Measurements from ENCODE around the gene SYT9. TPM values are rescaled to one million over a fixed set of nuclear protein-coding genes. Genes with fewer than 3 reads are reported as not detected.

The SYT9 gene
- total RNA-seq, 4 donors from 2014 or later = 0.14 to 0.16 TPM; not detected in 2

GRCh38 chr11:7414973-7415817 lies 163.5 kb downstream of the SYT9 start:
- intact Hi-C loops (cut with DNase I; ENCODE audit: low total_unique reads) (no loop called here), in situ Hi-C loops (cut with MboI; ENCODE audit: low pct_ligation_motif_present in 1 of 4, low pct_unique_long_range_greater_than_20kb in 1 of 4, low sequenced_read_pairs in 3 of 4) (no loop called here)
- H3K27ac ChIP-seq = no peak overlapping the region
- no peak overlapping the region for H3K4me3 ChIP-seq
- H3K9me3 ChIP-seq = no peaks in the 10 kb centered on the region
- H3K27me3 ChIP-seq = no peaks in the 10 kb centered on the region
- peaks cover 0 to 6% (median 0%) of the 10 kb centered on the region in 4 donors for H3K4me1 ChIP-seq
- TF ChIP-seq CTCF (IDR thresholded peaks at IDR 0.05) (no peak), POLR2AphosphoS5 (IDR thresholded peaks at IDR 0.05) (no peak)
- 79 to 85% methylated on average over 9 to 14 of the region's 14 CpGs for WGBS, 2 donors (ENCODE audit: low coverage in 1 of 2)
- no peaks in the 10 kb centered on the region for H3K36me3 ChIP-seq
- DNase-seq = no peak

DNA sequence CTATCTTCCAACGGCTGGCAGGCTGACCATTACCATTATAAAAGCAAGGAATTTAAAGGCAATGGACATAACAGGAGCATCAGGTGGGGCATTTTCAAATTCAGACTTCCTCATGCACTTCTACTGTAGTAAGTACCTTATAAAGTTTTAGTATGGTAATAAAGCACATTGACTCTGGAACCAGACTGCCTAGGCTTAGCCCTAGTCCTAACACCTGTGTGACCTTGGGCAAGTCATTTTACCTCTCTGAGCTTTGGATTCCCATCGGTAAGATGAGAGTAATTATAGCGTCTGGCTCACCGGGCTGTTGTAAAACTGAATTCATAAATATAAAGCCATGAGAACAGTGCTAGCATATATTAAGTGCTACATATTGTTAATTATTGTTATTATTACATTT lies 164.4 kb downstream of the SYT9 start:
- TF ChIP-seq EP300 (IDR thresholded peaks at IDR 0.05; ENCODE audit: low read depth) (no peak), POLR2A (IDR thresholded peaks at IDR 0.05) (no peak), POLR2AphosphoS5 (IDR thresholded peaks at IDR 0.05) (no peak), CTCF (IDR thresholded peaks at IDR 0.05) (no peak)
- Histone ChIP-seq H3K27me3 (no peaks in the 10 kb centered on the region), H3K36me3 (no peaks in the 10 kb centered on the region), H3K27ac (no peak overlapping the region), H3K4me1 (peaks cover 0 to 6% (median 0%) of the 10 kb centered on the region in 4 donors), H3K9me3 (no peaks in the 10 kb centered on the region), H3K4me3 (no peak overlapping the region)
- intact Hi-C loops (cut with DNase I; ENCODE audit: low total_unique reads) (no loop called here), in situ Hi-C loops (cut with MboI; ENCODE audit: low pct_ligation_motif_present in 1 of 4, low pct_unique_long_range_greater_than_20kb in 1 of 4, low sequenced_read_pairs in 3 of 4) (no loop called here)
- peak; percentile 14 for DNase-seq
- WGBS, 2 donors (ENCODE audit: low coverage in 1 of 2) = 44 to 52% methylated on average over 4 of the region's 4 CpGs

GRCh38 chr11:7417328-7417727 lies 165.6 kb downstream of the SYT9 start:
- no peak for DNase-seq
- no peak for TF ChIP-seq EP300 (IDR thresholded peaks at IDR 0.05; ENCODE audit: low read depth)
- TF ChIP-seq CTCF (IDR thresholded peaks at IDR 0.05) = no peak
- TF ChIP-seq POLR2AphosphoS5 (IDR thresholded peaks at IDR 0.05) = no peak
- TF ChIP-seq POLR2A (IDR thresholded peaks at IDR 0.05) = no peak
- intact Hi-C loops (cut with DNase I; ENCODE audit: low total_unique reads) = no loop called here

DNA sequence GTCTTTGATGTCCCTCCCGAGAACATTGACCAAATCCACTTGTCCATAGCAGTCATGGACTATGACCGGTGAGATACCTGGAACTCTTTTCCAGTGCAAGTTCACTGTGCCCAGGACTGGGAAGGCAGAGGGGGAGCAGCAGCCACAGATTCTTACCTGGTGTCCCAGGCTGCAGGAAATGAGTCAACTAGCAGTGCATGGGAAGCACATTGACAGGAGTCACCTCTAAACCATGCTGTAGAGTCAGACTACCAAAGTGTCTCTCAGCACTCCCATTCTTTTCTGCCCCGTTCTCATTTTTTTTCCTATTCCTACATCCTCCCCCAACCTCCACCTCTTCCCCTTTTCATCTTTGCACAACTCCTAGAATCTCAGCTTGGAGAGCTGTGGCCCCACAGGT lies 166.4 kb downstream of the SYT9 start:
- Histone ChIP-seq H3K9me3 (no peaks in the 10 kb centered on the region), H3K36me3 (no peaks in the 10 kb centered on the region), H3K27ac (no peak overlapping the region), H3K27me3 (no peaks in the 10 kb centered on the region), H3K4me3 (no peak overlapping the region), H3K4me1 (peaks cover 0 to 6% (median 0%) of the 10 kb centered on the region in 4 donors)
- intact Hi-C loops (cut with DNase I; ENCODE audit: low total_unique reads) (no loop called here), in situ Hi-C loops (cut with MboI; ENCODE audit: low pct_ligation_motif_present in 1 of 4, low pct_unique_long_range_greater_than_20kb in 1 of 4, low sequenced_read_pairs in 3 of 4) (no loop called here)
- no peak for DNase-seq
- no peak for TF ChIP-seq EP300 (IDR thresholded peaks at IDR 0.05; ENCODE audit: low read depth)
- no peak for TF ChIP-seq CTCF (IDR thresholded peaks at IDR 0.05)
- TF ChIP-seq POLR2AphosphoS5 (IDR thresholded peaks at IDR 0.05) = no peak
- no peak for TF ChIP-seq POLR2A (IDR thresholded peaks at IDR 0.05)
- WGBS, 2 donors (ENCODE audit: low coverage in 1 of 2) = 92% methylated on average over 3 of the region's 3 CpGs; no CpG with 5 or more reads in 1 of the 2 donors

More at GRCh38 chr11:7417328-7417727, 165.6 kb downstream of the SYT9 start:
- Histone ChIP-seq H3K9me3 (no peaks in the 10 kb centered on the region), H3K4me1 (peaks cover 0 to 6% (median 0%) of the 10 kb centered on the region in 4 donors), H3K4me3 (no peak overlapping the region), H3K36me3 (no peaks in the 10 kb centered on the region), H3K27ac (no peak overlapping the region), H3K27me3 (no peaks in the 10 kb centered on the region)
- in situ Hi-C loops (cut with MboI; ENCODE audit: low pct_ligation_motif_present in 1 of 4, low pct_unique_long_range_greater_than_20kb in 1 of 4, low sequenced_read_pairs in 3 of 4) = no loop called here
